T1000 (cell line): ENCODE data around the gene CDH4.

Source experiments
- DNase-seq: peaks from one replicate; lab custom pipeline; 2025; ENCODE audit warnings: mixed read lengths; lab: John Stamatoyannopoulos, UW

Gene CDH4

GRCh38 chr20:61819921-61820825 is 568.1 kb downstream of the CDH4 start:
- DNase-seq = no peak

- no peak for DNase-seq
Measured at GRCh38 chr20:61821735-61822134, 569.7 kb downstream of the CDH4 start.

- no peak for DNase-seq
Measured at GRCh38 chr20:61822396-61822795, 570.3 kb downstream of the CDH4 start.

- no peak for DNase-seq
Measured at GRCh38 chr20:61823242-61823641, 571.2 kb downstream of the CDH4 start.

- no peak for DNase-seq
Measured at GRCh38 chr20:61828891-61829290, 576.8 kb downstream of the CDH4 start.

- no peak for DNase-seq
Measured at GRCh38 chr20:61829526-61829925, 577.5 kb downstream of the CDH4 start.

- DNase-seq = no peak
Measured at GRCh38 chr20:61830241-61830930, 578.3 kb downstream of the CDH4 start.

GRCh38 chr20:61830991-61831390 is 578.9 kb downstream of the CDH4 start:
- DNase-seq = no peak

GRCh38 chr20:61832181-61832580 is 580.1 kb downstream of the CDH4 start:
- DNase-seq = no peak

GRCh38 chr20:61833807-61834610 is 581.9 kb downstream of the CDH4 start:
- DNase-seq = no peak

GRCh38 chr20:61835301-61835700 is 583.2 kb downstream of the CDH4 start:
- DNase-seq = no peak

- DNase-seq = no peak
Measured at GRCh38 chr20:61835791-61836350, 583.8 kb downstream of the CDH4 start.

- no peak for DNase-seq
Measured at GRCh38 chr20:61837200-61837599, 585.1 kb downstream of the CDH4 start.

GRCh38 chr20:61839223-61839911 is 587.3 kb downstream of the CDH4 start:
- no peak for DNase-seq

GRCh38 chr20:61839912-61840778 is 588.1 kb downstream of the CDH4 start:
- no peak for DNase-seq

GRCh38 chr20:61840779-61841455 is 588.9 kb downstream of the CDH4 start:
- no peak for DNase-seq

- no peak for DNase-seq
Measured at GRCh38 chr20:61841551-61841950, 589.5 kb downstream of the CDH4 start.

- DNase-seq = no peak
Measured at GRCh38 chr20:61841966-61842365, 589.9 kb downstream of the CDH4 start.

GRCh38 chr20:61844621-61845020 is 592.6 kb downstream of the CDH4 start:
- no peak for DNase-seq

- no peak for DNase-seq
Measured at GRCh38 chr20:61845233-61845671, 593.2 kb downstream of the CDH4 start.
